Prostate gland (tissue), 2 donors: Measurements from ENCODE around the gene GPR83.

Experiments used
- CTCF ChIP-seq, 4 experiments: fragments of 200-600 bp in 2 of 4; fragments of 450-650 bp in 2 of 4; sonication (generic) in 2 of 4; IDR thresholded peaks; 1 replicate in 3 of 4; 2 replicates in 1 of 4; pipeline ENCODE4 v1.5.1; 2016 to 2019; ENCODE audit warnings: antibody characterized with exemption in 4 of 4, mild to moderate bottlenecking in 2 of 4, moderate library complexity in 2 of 4
- POLR2A ChIP-seq: fragments of 450-650 bp; IDR thresholded peaks from one replicate; pipeline ENCODE4 v1.6.1; 2016; ENCODE audit warnings: antibody characterized with exemption, mild to moderate bottlenecking

GRCh38 chr11:94424662-94425061 lies 23.4 kb upstream of the GPR83 start:
- TF ChIP-seq CTCF (IDR thresholded peaks at IDR 0.05) (no peak), POLR2A (no peak)
